H1 (cell line): ENCODE results near the gene UBE3A. TPM values are rescaled to one million over a fixed set of nuclear protein-coding genes. Genes with fewer than 3 reads are reported as not detected.

ENCODE experiments used
- BCL11A ChIP-seq, 2 experiments: IDR thresholded peaks; one replicate each; pipeline ENCODE4 v1.6.1; 2011; ENCODE audit warnings: low read depth in 2 of 2, low read length in 2 of 2, mild to moderate bottlenecking in 2 of 2
- HDAC2 ChIP-seq, 2 experiments: fragments of 300-600 bp in 1 of 2; sonication (generic) in 1 of 2; IDR thresholded peaks; 2 replicates each; pipeline ENCODE4 v1.6.1; 2011 to 2012; ENCODE audit warnings: low read depth in 2 of 2, low read length in 2 of 2, mild to moderate bottlenecking in 2 of 2, moderate library complexity in 2 of 2, borderline replicate concordance in 1 of 2, inconsistent platforms in 1 of 2
- KDM5A ChIP-seq: fragments of 200-600 bp; IDR thresholded peaks from 2 replicates; pipeline ENCODE4 v1.7.1; 2012; ENCODE audit warnings: mild to moderate bottlenecking, low read length, inconsistent platforms, mixed read lengths
- polyA plus RNA-seq, 7 experiments: library from polyadenylated mRNA; depleted of rRNA in 3 of 7; stranded (reverse) in 5 of 7; unstranded in 2 of 7; fragments of >200 nt in 5 of 7; fragments of 200-250 nt in 2 of 7; gene quantifications; 1 replicate in 5 of 7; 2 replicates in 1 of 7; 4 replicates in 1 of 7; pipeline versions ENCODE4 v1.2.1 to v1.2.3, GENCODE V29; 2011 to 2013; ENCODE audit warnings: missing spikeins in 2 of 7, mixed read lengths in 2 of 7
- total RNA-seq: library from RNA; stranded (reverse); fragmentation: NEBNext Ultra II Directional; extraction: Animal tissue kit (Norgen Biotek cat#: 25700); gene quantifications from 2 replicates; pipeline ENCODE4 v1.2.1, GENCODE V29; 2021

Gene UBE3A
- total and polyA plus RNA-seq, 2 of the 8 experiments (the other 6 are each of a cell fraction or from before 2014, with no cell fraction given): 13.8 to 110 TPM

- no peak for TF ChIP-seq BCL11A (IDR thresholded peaks at IDR 0.05; ENCODE audit: low read depth in 2 of 2, low read length in 2 of 2)
- no peak for TF ChIP-seq HDAC2 (IDR thresholded peaks at IDR 0.05; ENCODE audit: borderline replicate concordance in 1 of 2, low read depth in 2 of 2, low read length in 2 of 2)
- TF ChIP-seq KDM5A: no peak
Observed at GRCh38 chr15:25375557-25375956, 63.3 kb downstream of the UBE3A start (continued).
